PC-9 (cell line): ENCODE data around the gene TMPRSS9.

Source experiments
- CTCF ChIP-seq: fragments of 200-600 bp; sonication (generic); conservative IDR thresholded peaks from 2 replicates; pipeline ENCODE4 v1.6.1; 2017; ENCODE audit warnings: mixed run types, antibody characterized with exemption, mild to moderate bottlenecking, moderate library complexity
- EZH2 ChIP-seq: fragments of 200-600 bp; sonication (generic); IDR thresholded peaks from 2 replicates; pipeline ENCODE4 v1.8.0; 2017; ENCODE audit warnings: antibody characterized with exemption, low read depth

- TF ChIP-seq EZH2 (no peak), CTCF (no peak)
These were observed 69.0 kb downstream of the TMPRSS9 start for GRCh38 chr19:2428756-2429711.
